Fibroblast of pulmonary artery (primary cell): Measurements from ENCODE around the gene ESPN.
"Not testable (repeated sequence)": the region's sequence is repeated elsewhere in the genome, so short reads cannot be mapped to it uniquely, and the experiment has no call there.

ENCODE experiments used
- DNase-seq: peaks from one replicate; pipeline ENCODE4 v3.0.0-alpha.2; 2010; ENCODE audit warnings: low read depth
- H3K4me3 ChIP-seq: replicated peaks from 2 replicates; pipeline ENCODE4 v1.5.1; 2011; ENCODE audit warnings: low read depth, mild to moderate bottlenecking, control low read depth, low read length, moderate library complexity
- TF ChIP-seq, protein P1 (sequence below): IDR thresholded peaks from 2 replicates; pipeline ENCODE4 v1.5.1; 2011; ENCODE audit warnings: mild to moderate bottlenecking, control low read depth, low read length, inconsistent platforms; ENCODE audit errors: missing control alignments

Gene ESPN

GRCh38 chr1:6431645-6432579 lies 7.3 kb downstream of the ESPN start:
- not testable (repeated sequence) for DNase-seq, H3K4me3 ChIP-seq

DNA sequence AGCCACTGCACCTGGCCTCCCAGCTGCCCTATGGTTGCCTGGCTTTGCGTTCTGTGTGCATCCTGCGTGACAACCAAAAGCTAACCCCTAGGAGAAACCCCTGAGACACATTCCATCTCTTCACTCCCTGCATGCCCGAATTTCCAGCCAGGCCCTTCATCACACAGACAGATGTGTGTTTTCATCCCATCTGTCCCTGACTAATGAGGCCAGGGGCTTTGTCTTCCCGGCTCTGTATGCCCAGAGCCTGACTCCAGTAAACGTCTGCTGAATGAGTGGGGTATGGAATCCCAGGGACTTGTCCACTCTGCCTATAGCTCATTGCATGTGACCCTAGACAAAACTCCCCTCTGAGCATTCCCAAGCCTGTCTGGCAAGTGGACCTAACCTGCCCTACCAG lies 9.6 kb downstream of the ESPN start:
- TF ChIP-seq, protein P1, sequence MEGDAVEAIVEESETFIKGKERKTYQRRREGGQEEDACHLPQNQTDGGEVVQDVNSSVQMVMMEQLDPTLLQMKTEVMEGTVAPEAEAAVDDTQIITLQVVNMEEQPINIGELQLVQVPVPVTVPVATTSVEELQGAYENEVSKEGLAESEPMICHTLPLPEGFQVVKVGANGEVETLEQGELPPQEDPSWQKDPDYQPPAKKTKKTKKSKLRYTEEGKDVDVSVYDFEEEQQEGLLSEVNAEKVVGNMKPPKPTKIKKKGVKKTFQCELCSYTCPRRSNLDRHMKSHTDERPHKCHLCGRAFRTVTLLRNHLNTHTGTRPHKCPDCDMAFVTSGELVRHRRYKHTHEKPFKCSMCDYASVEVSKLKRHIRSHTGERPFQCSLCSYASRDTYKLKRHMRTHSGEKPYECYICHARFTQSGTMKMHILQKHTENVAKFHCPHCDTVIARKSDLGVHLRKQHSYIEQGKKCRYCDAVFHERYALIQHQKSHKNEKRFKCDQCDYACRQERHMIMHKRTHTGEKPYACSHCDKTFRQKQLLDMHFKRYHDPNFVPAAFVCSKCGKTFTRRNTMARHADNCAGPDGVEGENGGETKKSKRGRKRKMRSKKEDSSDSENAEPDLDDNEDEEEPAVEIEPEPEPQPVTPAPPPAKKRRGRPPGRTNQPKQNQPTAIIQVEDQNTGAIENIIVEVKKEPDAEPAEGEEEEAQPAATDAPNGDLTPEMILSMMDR = no peak
- no peak for DNase-seq
- H3K4me3 ChIP-seq = no peak overlapping the region

DNA sequence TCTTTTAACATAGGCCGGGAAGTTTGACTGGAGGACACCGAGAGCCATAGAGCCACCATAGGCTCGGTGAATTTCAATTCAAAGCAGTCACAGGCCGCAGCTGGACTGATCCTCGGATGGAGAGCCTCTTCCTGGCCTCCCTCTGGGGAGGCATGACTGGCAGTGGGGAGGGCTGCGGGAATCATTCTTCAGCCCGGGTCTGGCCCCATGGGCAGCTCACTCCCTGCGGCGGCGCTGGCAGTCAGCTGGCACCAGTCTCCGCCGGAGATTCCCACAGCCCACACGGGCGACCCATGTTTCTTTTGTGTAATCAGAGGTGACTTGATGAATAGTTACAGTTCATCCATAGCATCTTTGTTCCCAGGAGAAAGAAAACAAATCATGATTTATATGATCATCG lies 10.6 kb downstream of the ESPN start:
- no peak for DNase-seq
- TF ChIP-seq, protein P1 = no peak
- no peak overlapping the region for H3K4me3 ChIP-seq

GRCh38 chr1:6435547-6435946 lies 11.0 kb downstream of the ESPN start:
- TF ChIP-seq, protein P1 = no peak
- no peak for DNase-seq
- H3K4me3 ChIP-seq = no peak overlapping the region

DNA sequence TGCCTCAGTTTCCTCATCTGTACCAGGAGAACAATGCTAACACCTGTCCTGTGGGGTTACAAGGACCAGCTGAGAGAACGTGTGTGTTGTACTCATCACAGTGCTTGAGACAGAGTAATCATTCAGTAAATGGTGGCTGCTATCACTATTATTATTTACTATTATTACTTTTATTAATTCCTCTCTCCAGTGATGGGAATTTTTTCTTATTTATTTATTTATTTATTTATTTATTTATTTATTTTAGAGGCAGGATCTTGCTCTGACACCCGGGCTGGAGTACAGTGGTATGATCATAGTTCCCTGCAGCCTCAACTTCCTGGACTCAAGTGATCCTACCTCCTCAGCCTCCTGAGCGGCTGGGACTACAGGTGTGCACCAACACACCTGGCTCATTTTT lies 11.7 kb downstream of the ESPN start:
- DNase-seq, H3K4me3 ChIP-seq: not testable (repeated sequence)

- not testable (repeated sequence) for DNase-seq, H3K4me3 ChIP-seq
These were observed 12.6 kb downstream of the ESPN start for GRCh38 chr1:6437012-6437700.

- TF ChIP-seq, protein P1 = peak; percentile 90
- DNase-seq = peak; percentile 57
- no peak overlapping the region for H3K4me3 ChIP-seq
These were observed 13.5 kb downstream of the ESPN start for GRCh38 chr1:6438047-6438525.

GRCh38 chr1:6440198-6441126 lies 15.9 kb downstream of the ESPN start:
- H3K4me3 ChIP-seq = no peak overlapping the region
- DNase-seq = no peak
- TF ChIP-seq, protein P1 = no peak
